HepG2 (cell line): ENCODE measurements around the gene HUNK.

Experiments used
- CENPT ChIP-seq: sonication (generic); formaldehyde crosslinking; IDR thresholded peaks from 2 replicates; pipeline ENCODE4 v1.8.0; 2022; ENCODE audit warnings: low read depth, mild to moderate bottlenecking, moderate library complexity, missing genetic modification reagents
- IKZF4 ChIP-seq: sonication (generic); formaldehyde crosslinking; IDR thresholded peaks from 2 replicates; pipeline ENCODE4 v1.5.1; 2020; ENCODE audit warnings: borderline replicate concordance, mild to moderate bottlenecking, low read depth, missing genetic modification reagents; ENCODE audit errors: not compliant biosample characterization
- MXD4 ChIP-seq: IDR thresholded peaks from 2 replicates; pipeline ENCODE4 v1.6.1; 2016; ENCODE audit warnings: mild to moderate bottlenecking, missing biosample characterization, missing genetic modification reagents
- SRSF9 ChIP-seq: fragments of 200-400 bp; formaldehyde crosslinking; IDR thresholded peaks from 2 replicates; pipeline ENCODE4 v1.6.1; 2018; ENCODE audit warnings: borderline replicate concordance, mild to moderate bottlenecking, low read depth, low read length; ENCODE audit not compliant: insufficient read depth, poor library complexity, severe bottlenecking
- TARDBP ChIP-seq: sonication (generic); formaldehyde crosslinking; IDR thresholded peaks from 2 replicates; pipeline ENCODE4 v1.8.0; 2022; ENCODE audit warnings: mild to moderate bottlenecking, missing genetic modification reagents
- ZBTB1 ChIP-seq: sonication (generic); formaldehyde crosslinking; IDR thresholded peaks from 2 replicates; pipeline ENCODE4 v1.4.0; 2020; ENCODE audit warnings: missing genetic modification reagents, borderline replicate concordance
- ZNF292 ChIP-seq: sonication (generic); formaldehyde crosslinking; IDR thresholded peaks from 2 replicates; pipeline ENCODE4 v1.8.1; 2022; ENCODE audit warnings: mild to moderate bottlenecking, low read depth, missing genetic modification reagents, borderline replicate concordance
- ZSCAN21 ChIP-seq: sonication (generic); formaldehyde crosslinking; IDR thresholded peaks from 2 replicates; pipeline ENCODE4 v1.8.0; 2022; ENCODE audit warnings: mild to moderate bottlenecking, missing genetic modification reagents, moderate library complexity, borderline replicate concordance
- ZSCAN30 ChIP-seq: sonication (generic); formaldehyde crosslinking; IDR thresholded peaks from 2 replicates; pipeline ENCODE4 v1.5.0; 2020; ENCODE audit warnings: mild to moderate bottlenecking, missing genetic modification reagents
- TF ChIP-seq, protein P1 (sequence below): sonication (generic); formaldehyde crosslinking; IDR thresholded peaks from 2 replicates; pipeline ENCODE4 v1.4.0; 2020; ENCODE audit warnings: missing genetic modification reagents
- TF ChIP-seq, protein P2 (sequence below): sonication (generic); formaldehyde crosslinking; IDR thresholded peaks from 2 replicates; pipeline ENCODE4 v1.4.0; 2020; ENCODE audit warnings: missing genetic modification reagents

DNA sequence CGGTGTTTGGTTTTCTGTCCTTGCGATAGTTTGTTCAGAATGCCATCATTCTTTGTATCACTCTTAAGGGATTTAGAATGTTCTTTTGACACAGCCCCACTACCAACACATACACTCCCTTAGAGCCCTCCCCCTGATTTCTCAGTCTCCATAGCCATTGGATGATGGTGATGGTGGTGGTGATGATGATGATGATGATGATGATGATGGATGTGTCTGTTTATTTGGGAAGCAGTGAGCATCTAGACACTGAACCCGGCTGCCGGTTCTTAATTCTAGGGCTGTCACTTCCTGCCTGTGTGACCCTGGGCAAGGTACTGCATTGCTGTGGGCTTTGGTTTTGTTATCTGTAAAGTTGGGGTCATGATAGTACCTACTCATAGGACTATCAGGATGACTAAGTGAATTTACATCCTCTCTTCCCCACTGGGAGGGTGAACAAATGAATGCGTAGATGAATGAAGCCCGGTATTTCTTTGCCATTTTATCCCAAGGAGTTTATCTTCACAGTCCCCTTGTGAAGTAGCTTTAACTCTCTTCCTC, 100.7 kb downstream of the HUNK start:
- TF ChIP-seq ZNF292 (no peak), ZSCAN30 (no peak), ZBTB1 (CRISPR knock-in tag) (no peak), CENPT (no peak), MXD4 (no peak), SRSF9 (no peak), IKZF4 (CRISPR knock-in tag) (no peak), TARDBP (no peak), ZSCAN21 (no peak)
- TF ChIP-seq, protein P1, sequence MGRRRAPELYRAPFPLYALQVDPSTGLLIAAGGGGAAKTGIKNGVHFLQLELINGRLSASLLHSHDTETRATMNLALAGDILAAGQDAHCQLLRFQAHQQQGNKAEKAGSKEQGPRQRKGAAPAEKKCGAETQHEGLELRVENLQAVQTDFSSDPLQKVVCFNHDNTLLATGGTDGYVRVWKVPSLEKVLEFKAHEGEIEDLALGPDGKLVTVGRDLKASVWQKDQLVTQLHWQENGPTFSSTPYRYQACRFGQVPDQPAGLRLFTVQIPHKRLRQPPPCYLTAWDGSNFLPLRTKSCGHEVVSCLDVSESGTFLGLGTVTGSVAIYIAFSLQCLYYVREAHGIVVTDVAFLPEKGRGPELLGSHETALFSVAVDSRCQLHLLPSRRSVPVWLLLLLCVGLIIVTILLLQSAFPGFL (CRISPR knock-in tag), result no peak
- TF ChIP-seq, protein P2, sequence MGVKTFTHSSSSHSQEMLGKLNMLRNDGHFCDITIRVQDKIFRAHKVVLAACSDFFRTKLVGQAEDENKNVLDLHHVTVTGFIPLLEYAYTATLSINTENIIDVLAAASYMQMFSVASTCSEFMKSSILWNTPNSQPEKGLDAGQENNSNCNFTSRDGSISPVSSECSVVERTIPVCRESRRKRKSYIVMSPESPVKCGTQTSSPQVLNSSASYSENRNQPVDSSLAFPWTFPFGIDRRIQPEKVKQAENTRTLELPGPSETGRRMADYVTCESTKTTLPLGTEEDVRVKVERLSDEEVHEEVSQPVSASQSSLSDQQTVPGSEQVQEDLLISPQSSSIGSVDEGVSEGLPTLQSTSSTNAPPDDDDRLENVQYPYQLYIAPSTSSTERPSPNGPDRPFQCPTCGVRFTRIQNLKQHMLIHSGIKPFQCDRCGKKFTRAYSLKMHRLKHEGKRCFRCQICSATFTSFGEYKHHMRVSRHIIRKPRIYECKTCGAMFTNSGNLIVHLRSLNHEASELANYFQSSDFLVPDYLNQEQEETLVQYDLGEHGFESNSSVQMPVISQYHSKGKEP, result no peak
